ENCODE measurements around the gene TMTC1. TPM values are rescaled to one million over a fixed set of nuclear protein-coding genes. Genes with fewer than 3 reads are reported as not detected.

The TMTC1 gene
- total RNA-seq, 3 donors from 2014 or later (not counting 1 experiment from before 2014, with no cell fraction given): 0.18 to 2.0 (median 0.50) TPM

- Mint-ChIP-seq H3K36me3 (no peaks in the 10 kb centered on the region), H3K27me3 (ENCODE audit: low read depth in 2 of 2) (peaks cover 4 to 27% of the 10 kb centered on the region in 2 donors), H3K27ac (no peak overlapping the region), H3K4me3 (no peak overlapping the region), H3K9me3 (peaks cover 0 to 5% of the 10 kb centered on the region in 2 donors), H3K4me1 (no peaks in the 10 kb centered on the region)
- 92% methylated on average over 2 of the region's 2 CpGs for WGBS (ENCODE audit: insufficient coverage)
- intact Hi-C loops (cut with micrococcal nuclease): no loop called here
- DNase-seq: no peak
- Histone ChIP-seq H3K27me3 (ENCODE audit: control insufficient read depth, insufficient read depth, low read length) (no peaks in the 10 kb centered on the region), H3K4me1 (ENCODE audit: control insufficient read depth, insufficient read depth, low read length) (no peaks in the 10 kb centered on the region), H3K27ac (ENCODE audit: low read length) (no peak overlapping the region), H3K9me3 (ENCODE audit: control insufficient read depth, insufficient read depth, low read length) (no peaks in the 10 kb centered on the region), H3K4me3 (ENCODE audit: low read length) (no peak overlapping the region), H3K36me3 (ENCODE audit: control insufficient read depth, insufficient read depth, low read length) (no peaks in the 10 kb centered on the region)
- TF ChIP-seq, protein P1, sequence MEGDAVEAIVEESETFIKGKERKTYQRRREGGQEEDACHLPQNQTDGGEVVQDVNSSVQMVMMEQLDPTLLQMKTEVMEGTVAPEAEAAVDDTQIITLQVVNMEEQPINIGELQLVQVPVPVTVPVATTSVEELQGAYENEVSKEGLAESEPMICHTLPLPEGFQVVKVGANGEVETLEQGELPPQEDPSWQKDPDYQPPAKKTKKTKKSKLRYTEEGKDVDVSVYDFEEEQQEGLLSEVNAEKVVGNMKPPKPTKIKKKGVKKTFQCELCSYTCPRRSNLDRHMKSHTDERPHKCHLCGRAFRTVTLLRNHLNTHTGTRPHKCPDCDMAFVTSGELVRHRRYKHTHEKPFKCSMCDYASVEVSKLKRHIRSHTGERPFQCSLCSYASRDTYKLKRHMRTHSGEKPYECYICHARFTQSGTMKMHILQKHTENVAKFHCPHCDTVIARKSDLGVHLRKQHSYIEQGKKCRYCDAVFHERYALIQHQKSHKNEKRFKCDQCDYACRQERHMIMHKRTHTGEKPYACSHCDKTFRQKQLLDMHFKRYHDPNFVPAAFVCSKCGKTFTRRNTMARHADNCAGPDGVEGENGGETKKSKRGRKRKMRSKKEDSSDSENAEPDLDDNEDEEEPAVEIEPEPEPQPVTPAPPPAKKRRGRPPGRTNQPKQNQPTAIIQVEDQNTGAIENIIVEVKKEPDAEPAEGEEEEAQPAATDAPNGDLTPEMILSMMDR (IDR thresholded peaks at IDR 0.05): no peak
- no peak for ATAC-seq
Observed at GRCh38 chr12:29451888-29452287, 331.9 kb downstream of the TMTC1 start.
